H1 (cell line): ENCODE data around the gene ASTN1. TPM values are rescaled to one million over a fixed set of nuclear protein-coding genes. Genes with fewer than 3 reads are reported as not detected.

Source experiments
- MAFK ChIP-seq: IDR thresholded peaks from 2 replicates; pipeline ENCODE4 v1.6.1; 2012; ENCODE audit warnings: low read depth, mild to moderate bottlenecking, improper control_type of control experiment, low read length
- polyA plus RNA-seq, 7 experiments: library from polyadenylated mRNA; depleted of rRNA in 3 of 7; stranded (reverse) in 5 of 7; unstranded in 2 of 7; fragments of >200 nt in 5 of 7; fragments of 200-250 nt in 2 of 7; gene quantifications; 1 replicate in 5 of 7; 2 replicates in 1 of 7; 4 replicates in 1 of 7; pipeline versions ENCODE4 v1.2.1 to v1.2.3, GENCODE V29; 2011 to 2013; ENCODE audit warnings: missing spikeins in 2 of 7, mixed read lengths in 2 of 7
- total RNA-seq: library from RNA; stranded (reverse); fragmentation: NEBNext Ultra II Directional; extraction: Animal tissue kit (Norgen Biotek cat#: 25700); gene quantifications from 2 replicates; pipeline ENCODE4 v1.2.1, GENCODE V29; 2021

The ASTN1 gene
- total and polyA plus RNA-seq, 2 of the 8 experiments (the other 6 are each of a cell fraction or from before 2014, with no cell fraction given) = 2.9 to 4.1 TPM

DNA sequence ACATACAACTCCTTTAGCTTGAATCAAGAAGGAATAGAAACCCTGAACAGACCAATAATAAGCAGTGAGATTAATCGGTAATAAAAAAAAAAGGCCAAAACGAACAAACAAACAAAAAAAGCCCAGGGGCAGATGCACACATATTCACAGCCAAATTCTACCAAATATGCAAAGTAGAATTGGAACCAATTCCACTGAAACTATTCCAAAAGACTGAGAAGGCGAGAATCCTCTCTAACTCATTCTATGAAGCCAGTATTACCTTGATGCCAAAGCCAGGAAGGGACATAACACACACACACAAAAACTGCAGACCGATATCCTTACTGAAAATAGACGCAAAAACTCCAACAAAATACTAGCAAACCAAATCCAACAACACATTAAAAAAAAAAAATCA lies 161.6 kb downstream of the ASTN1 start (continued):
- no peak for TF ChIP-seq MAFK
